Left lung (tissue), 10 donors: Measurements from ENCODE around the gene FNDC7. TPM values are rescaled to one million over a fixed set of nuclear protein-coding genes. Genes with fewer than 3 reads are reported as not detected.
"Not testable (repeated sequence)": the region's sequence is repeated elsewhere in the genome, so short reads cannot be mapped to it uniquely, and the experiment has no call there.

ENCODE experiments used
- ATAC-seq: fragments of 200-7000 bp; cut with Tn5 transposase; one replicate; pipeline ENCODE4 v1.9.1; 2020; ENCODE audit warnings: moderate library complexity
- DNase-seq, 4 donors: peaks; one replicate each; pipeline ENCODE4 v3.0.0-alpha.2; 2013 to 2020
- H3K27ac ChIP-seq, 2 donors: fragments of 200-600 bp; sonication (generic) in 1 of 2; one replicate each; pipeline versions ENCODE4 v1.5.0 to v1.8.0; 2020 to 2021
- H3K27me3 ChIP-seq, 2 donors: fragments of 200-600 bp; sonication (generic) in 1 of 2; one replicate each; pipeline versions ENCODE4 v1.5.0 to v1.8.0; 2020 to 2021
- H3K36me3 ChIP-seq, 2 donors: fragments of 200-600 bp; sonication (generic) in 1 of 2; one replicate each; pipeline versions ENCODE4 v1.5.0 to v1.8.0; 2020 to 2021
- H3K4me1 ChIP-seq, 2 donors: fragments of 200-600 bp; one replicate each; pipeline ENCODE4 v1.8.0; 2021
- H3K4me3 ChIP-seq, 2 donors: fragments of 200-600 bp; sonication (generic) in 1 of 2; one replicate each; pipeline versions ENCODE4 v1.5.0 to v1.8.0; 2020 to 2021; ENCODE audit warnings: mild to moderate bottlenecking in 1 of 2
- H3K9me3 ChIP-seq, 2 donors: fragments of 200-600 bp; sonication (generic) in 1 of 2; one replicate each; pipeline versions ENCODE4 v1.5.0 to v1.8.0; 2020 to 2021
- intact Hi-C, 2 donors: fragments of 100-400 bp; cut with DNase I; formaldehyde crosslinking; loops; one replicate each; pipeline versions ENCODE4 v1.11.2 to v1.14.2; 2022
- polyA plus RNA-seq, 6 donors: library from polyadenylated mRNA; unstranded; fragments of 120-200 nt; gene quantifications; one replicate each; pipeline ENCODE4 v1.2.1, GENCODE V29; 2013; ENCODE audit not compliant: insufficient read length in 6 of 6
- total RNA-seq, 2 donors: library from RNA; stranded (reverse); fragmentation: NEBNext Ultra II Directional; extraction: Animal tissue kit (Norgen Biotek cat#: 25700); gene quantifications; one replicate each; pipeline ENCODE4 v1.2.1, GENCODE V29; 2021
- TF ChIP-seq, protein P1 (sequence below), 2 donors: fragments of 200-600 bp; sonication (generic) in 1 of 2; IDR thresholded peaks; one replicate each; pipeline versions ENCODE4 v1.5.0 to v1.8.0; 2021; ENCODE audit warnings: antibody characterized with exemption in 2 of 2
- donor health status: DM: no; HTN: yes; CAD: no.
- donor health status: DM: no; HTN: no; CAD: no.

Gene FNDC7
- total and polyA plus RNA-seq, 8 donors, result 0.06 to 0.07 TPM; not detected in 6

DNA sequence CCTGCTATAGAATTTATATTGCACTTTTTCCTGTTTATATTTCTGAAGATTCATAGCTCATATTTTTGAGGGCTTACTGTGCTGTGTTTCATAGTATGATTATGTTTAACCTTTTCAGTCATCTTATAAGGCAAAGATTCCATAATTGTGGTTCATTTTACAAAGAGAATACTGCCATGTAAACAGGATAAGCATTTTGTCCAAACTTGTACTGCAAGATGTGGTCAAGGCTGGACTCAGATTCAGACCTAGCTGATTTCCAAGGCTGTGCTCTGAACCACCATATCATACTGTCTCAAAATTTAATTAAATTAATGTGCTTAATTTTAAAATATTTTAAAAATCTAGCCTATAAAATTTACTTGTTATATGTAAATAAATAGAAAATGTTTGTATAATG is 65.1 kb downstream of the FNDC7 start:
- intact Hi-C loops, result no loop called here
- no peak for ATAC-seq
- Histone ChIP-seq H3K36me3 (peaks cover 7 to 88% of the 10 kb centered on the region in 2 donors), H3K4me3 (no peak overlapping the region), H3K4me1 (no peaks in the 10 kb centered on the region), H3K27ac (no peak overlapping the region), H3K9me3 (no peaks in the 10 kb centered on the region), H3K27me3 (no peaks in the 10 kb centered on the region)
- no peak for DNase-seq
- TF ChIP-seq, protein P1, sequence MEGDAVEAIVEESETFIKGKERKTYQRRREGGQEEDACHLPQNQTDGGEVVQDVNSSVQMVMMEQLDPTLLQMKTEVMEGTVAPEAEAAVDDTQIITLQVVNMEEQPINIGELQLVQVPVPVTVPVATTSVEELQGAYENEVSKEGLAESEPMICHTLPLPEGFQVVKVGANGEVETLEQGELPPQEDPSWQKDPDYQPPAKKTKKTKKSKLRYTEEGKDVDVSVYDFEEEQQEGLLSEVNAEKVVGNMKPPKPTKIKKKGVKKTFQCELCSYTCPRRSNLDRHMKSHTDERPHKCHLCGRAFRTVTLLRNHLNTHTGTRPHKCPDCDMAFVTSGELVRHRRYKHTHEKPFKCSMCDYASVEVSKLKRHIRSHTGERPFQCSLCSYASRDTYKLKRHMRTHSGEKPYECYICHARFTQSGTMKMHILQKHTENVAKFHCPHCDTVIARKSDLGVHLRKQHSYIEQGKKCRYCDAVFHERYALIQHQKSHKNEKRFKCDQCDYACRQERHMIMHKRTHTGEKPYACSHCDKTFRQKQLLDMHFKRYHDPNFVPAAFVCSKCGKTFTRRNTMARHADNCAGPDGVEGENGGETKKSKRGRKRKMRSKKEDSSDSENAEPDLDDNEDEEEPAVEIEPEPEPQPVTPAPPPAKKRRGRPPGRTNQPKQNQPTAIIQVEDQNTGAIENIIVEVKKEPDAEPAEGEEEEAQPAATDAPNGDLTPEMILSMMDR (IDR thresholded peaks at IDR 0.05), result no peak

DNA sequence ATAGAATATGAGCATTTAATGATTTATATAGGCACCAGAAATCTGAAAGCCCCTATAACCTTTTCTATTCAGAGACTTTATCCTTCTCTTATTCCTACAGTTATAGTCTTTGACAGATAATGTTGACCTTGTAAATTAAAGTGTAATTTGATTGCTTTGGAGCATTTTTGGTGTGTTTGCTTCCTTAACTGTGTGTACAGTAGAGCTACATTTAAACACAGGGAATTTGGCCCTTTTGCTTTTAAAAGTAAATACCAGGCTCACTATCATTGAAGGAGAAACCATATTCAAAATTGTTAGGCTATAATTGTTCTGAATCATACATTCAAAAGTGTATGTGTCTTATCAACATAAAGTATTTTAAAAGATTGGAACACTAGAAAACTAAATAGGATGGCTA is 66.7 kb downstream of the FNDC7 start:
- intact Hi-C loops, result no loop called here
- H3K9me3 ChIP-seq, result peaks cover 0 to 3% of the 10 kb centered on the region in 2 donors
- TF ChIP-seq, protein P1 (IDR thresholded peaks at IDR 0.05), result no peak
- no peak for DNase-seq
- peaks cover 7 to 88% of the 10 kb centered on the region in 2 donors for H3K36me3 ChIP-seq
- H3K27ac ChIP-seq, result no peak overlapping the region
- no peaks in the 10 kb centered on the region for H3K4me1 ChIP-seq
- H3K27me3 ChIP-seq, result no peaks in the 10 kb centered on the region
- no peak for ATAC-seq
- H3K4me3 ChIP-seq, result no peak overlapping the region

DNA sequence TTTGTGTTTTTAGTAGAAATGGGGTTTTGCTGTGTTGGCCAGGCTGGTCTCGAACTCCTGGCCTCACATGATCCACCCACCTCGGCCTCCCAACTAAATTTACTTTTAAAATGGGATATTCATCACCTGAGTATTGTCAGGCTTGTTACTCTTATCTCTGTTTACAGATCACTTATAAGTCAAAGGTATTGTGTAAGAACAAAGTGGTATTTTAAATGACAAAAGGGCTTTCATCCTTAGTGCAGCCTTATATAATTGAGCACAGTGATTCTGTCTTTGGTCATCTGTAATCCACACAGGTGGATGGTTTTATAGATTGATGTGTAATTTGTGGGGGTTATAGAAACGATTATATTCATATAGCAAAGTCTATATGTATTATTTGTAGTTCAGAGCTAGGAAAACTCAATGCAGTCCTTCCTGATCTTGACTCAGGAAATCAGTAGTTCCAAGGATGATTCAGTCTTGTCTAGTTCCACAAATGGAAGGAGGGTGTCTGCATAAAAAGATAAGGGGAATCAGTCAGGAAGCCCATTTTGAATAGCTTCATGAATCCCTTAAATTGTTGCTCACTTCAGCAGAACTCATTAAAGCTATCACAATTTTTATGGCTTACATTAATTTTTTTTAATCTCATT is 68.3 kb downstream of the FNDC7 start:
- intact Hi-C loops, result no loop called here
- Histone ChIP-seq H3K9me3 (peaks cover 0 to 19% of the 10 kb centered on the region in 2 donors), H3K27ac (no peak overlapping the region), H3K36me3 (peaks cover 7 to 93% of the 10 kb centered on the region in 2 donors), H3K4me1 (no peaks in the 10 kb centered on the region), H3K27me3 (no peaks in the 10 kb centered on the region), H3K4me3 (no peak overlapping the region)
- DNase-seq (no peak), ATAC-seq (no peak)
- TF ChIP-seq, protein P1 (IDR thresholded peaks at IDR 0.05), result no peak

DNA sequence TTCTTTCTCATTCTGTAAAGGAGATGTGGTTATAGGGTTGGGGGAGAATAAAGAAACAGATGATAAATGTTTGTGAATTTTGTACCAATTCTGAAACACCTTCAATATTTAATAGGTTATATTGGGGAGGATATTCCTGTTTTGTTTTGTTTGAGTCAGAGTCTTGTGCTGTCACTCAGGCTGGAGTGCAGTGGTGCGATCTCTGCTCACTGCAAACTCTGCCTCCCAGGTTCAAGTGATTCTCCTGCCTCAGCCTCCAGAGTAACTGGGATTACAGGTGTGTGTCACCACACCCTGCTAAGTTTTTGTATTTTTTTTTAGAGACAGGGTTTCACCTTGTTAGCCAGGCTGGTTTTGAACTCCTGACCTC is 68.9 kb downstream of the FNDC7 start:
- H3K4me1 ChIP-seq, intact Hi-C loops, H3K27me3 ChIP-seq, H3K27ac ChIP-seq, H3K4me3 ChIP-seq, DNase-seq, ATAC-seq: not testable (repeated sequence)
- Histone ChIP-seq H3K9me3 (peaks cover 0 to 22% of the 10 kb centered on the region in 2 donors), H3K36me3 (peaks cover 4 to 93% of the 10 kb centered on the region in 2 donors)

DNA sequence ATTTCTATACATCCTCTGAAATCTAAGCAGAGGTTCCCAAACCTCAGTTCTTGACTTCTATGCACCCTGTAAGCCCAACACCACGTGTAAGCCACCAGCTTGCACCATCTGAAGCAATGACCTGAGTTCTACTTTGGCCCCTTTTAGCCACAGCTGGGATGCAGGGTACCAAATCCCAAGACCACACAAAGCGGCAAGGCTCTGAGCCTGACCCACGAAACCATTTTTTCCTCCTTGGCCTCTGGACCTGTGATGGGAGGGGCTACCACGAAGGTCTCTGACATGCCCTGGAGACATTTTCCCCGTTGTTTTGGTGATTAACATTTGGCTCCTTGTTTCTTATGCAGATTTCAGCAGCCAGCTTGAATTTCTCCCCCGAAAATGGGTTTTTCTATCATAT is 72.6 kb downstream of the FNDC7 start:
- Histone ChIP-seq H3K4me3 (no peak overlapping the region), H3K36me3 (peaks cover 0 to 91% of the 10 kb centered on the region in 2 donors), H3K27ac (no peak overlapping the region), H3K27me3 (no peaks in the 10 kb centered on the region), H3K4me1 (no peaks in the 10 kb centered on the region), H3K9me3 (peaks cover 0 to 22% of the 10 kb centered on the region in 2 donors)
- ATAC-seq (no peak), DNase-seq (no peak)
- TF ChIP-seq, protein P1 (IDR thresholded peaks at IDR 0.05), result no peak
- intact Hi-C loops, result no loop called here

DNA sequence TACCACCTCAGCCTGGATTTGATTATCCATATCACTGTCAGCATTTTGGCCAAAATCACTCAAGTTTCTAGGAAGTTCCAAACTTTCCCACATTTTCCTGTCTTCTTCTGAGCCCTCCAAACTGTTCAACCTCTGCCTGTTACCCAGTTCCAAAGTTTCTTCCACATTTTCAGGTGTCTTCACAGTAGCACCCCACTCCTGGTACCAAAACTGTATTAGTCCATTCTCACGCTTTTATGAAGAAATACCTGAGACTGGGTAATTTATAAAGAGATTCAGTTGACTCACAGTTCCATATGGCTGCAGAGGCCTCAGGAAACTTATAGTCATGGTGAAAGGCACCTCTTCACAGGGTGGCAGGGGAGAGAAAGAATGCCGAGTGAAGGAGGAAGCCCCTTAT is 73.2 kb downstream of the FNDC7 start:
- H3K27me3 ChIP-seq, result no peaks in the 10 kb centered on the region
- TF ChIP-seq, protein P1 (IDR thresholded peaks at IDR 0.05), result no peak
- no peak for DNase-seq
- peaks cover 0 to 86% of the 10 kb centered on the region in 2 donors for H3K36me3 ChIP-seq
- H3K4me3 ChIP-seq, result no peak overlapping the region
- intact Hi-C loops, result no loop called here
- peaks cover 0 to 22% of the 10 kb centered on the region in 2 donors for H3K9me3 ChIP-seq
- H3K27ac ChIP-seq, result no peak overlapping the region
- H3K4me1 ChIP-seq, result no peaks in the 10 kb centered on the region
- no peak for ATAC-seq
